HG03064 (cell line): ENCODE data around the gene C1QTNF8.

Source experiments
- ATAC-seq: cut with Tn5 transposase; IDR thresholded peaks from one replicate; pipeline ENCODE4 v1.9.1; 2021; ENCODE audit warnings: low read depth; ENCODE audit not compliant: unreplicated experiment

C1QTNF8 gene

GRCh38 chr16:1127971-1128715 is 32.1 kb upstream of the C1QTNF8 start:
- no peak for ATAC-seq

DNA sequence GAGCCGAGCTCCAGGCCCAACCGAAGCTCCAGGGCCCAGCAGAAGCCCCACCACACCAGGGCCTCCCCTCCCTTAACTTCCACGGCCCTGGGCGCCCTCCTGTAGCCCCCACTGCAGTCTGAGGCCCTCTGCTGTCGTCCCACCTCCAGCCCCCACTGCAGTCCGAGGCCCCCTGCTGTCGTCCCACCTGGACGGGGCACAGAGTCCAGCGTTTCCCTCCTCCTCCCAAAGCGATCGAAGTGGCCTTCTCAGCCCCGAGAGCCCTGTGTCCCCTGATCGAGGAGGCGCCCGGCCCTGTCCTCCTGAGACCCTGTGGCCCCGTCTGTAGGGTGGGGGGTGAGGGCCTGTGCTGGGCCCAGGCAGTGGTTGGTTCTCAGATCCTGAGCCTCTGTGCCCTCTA is 31.1 kb upstream of the C1QTNF8 start:
- no peak for ATAC-seq

DNA sequence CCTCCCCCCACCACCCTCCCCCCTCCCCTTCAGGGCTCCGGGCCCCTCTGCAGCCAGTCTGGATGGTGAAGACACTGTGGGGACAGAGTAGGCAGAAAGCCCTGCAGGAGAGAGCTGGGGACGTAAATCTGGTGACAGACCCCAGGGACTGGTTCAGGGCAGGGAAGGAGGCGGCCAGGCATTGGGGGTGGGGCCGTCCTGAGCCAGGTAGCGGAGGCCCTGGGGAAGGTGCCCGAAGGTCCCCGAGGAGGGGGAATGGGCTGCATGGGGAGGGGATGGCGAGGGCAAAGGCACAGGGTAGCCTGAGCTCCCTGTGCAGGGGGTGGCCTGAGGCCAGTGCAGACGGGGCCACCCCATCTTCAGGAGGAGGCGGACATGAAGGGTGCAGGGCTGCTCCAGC is 30.5 kb upstream of the C1QTNF8 start:
- ATAC-seq: no peak

DNA sequence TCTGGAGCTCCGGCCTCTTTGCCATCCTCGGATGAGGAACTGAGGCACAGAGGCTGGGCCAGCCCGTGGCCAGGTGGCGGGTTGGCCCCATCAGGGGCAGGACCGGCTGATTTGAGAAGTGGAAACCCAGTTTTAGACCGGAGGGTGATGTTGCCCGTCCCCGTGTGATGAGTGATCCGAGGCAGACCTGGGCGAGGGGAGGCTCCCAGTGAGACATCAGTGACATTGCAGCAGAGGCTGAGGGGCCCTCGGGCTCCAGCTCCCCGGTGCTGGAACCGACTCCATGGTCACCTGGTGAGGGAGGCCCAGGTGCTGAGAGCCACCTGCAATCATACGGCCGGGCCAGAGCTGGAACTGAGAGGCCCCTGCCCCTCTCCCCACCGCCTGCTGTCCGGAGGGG is 30.0 kb upstream of the C1QTNF8 start:
- ATAC-seq: no peak

DNA sequence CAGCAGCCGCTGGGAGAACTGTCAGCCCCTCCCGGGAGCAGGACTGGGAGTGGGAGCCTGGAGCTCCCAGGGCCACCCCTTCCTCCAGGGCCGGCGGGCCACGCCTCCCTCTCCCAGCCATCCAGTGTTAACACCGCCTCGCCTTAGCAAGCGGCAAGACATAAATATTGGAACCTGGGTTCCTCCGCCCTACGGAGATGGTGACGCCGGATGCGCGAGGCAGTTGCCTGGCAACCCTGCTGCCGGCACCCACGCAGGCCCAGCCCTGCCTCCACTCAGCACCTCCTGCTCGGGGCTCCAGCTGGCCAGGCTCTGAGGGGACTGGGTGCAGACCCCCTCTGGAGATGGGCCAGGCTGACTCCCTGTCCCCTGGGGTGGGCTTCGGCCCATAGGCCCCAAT is 29.4 kb upstream of the C1QTNF8 start:
- no peak for ATAC-seq

GRCh38 chr16:1124795-1125194 is 28.8 kb upstream of the C1QTNF8 start:
- ATAC-seq: no peak

GRCh38 chr16:1124291-1124690 is 28.2 kb upstream of the C1QTNF8 start:
- ATAC-seq: no peak

DNA sequence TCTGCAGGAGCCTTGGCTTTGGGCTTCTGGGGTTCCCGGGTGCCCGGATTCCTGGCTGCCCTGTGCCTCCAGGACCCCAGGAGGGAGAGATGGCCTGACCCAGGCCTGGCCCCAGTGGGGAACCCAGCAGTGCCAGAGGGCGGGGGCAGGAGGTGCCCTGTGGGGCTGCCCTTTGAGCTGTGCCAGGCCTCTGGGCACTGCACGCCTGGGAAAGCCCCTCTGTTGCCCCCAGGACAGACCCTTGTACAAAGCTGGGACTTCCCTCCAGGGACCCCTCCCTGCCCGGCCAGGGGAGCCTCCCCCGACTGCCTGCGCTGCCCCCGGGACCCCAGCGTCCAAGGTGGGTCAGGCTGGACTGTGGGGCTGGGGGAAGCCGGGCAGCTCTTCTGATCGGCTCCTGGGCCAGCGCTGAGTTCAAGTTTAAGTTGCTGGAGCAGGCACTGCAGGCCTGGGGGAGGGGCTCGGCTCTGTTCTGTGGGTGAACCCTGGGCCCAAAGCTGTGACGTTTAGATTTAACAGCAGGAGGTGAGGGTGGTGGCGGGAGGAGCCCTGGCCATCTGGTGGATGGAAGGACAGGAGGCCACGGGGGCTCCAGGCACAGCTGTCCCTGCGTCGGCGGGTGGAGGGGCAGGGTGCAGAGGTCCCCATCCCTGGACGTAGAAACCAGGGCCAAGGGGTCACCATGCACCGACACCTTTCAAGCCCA is 27.6 kb upstream of the C1QTNF8 start:
- no peak for ATAC-seq

DNA sequence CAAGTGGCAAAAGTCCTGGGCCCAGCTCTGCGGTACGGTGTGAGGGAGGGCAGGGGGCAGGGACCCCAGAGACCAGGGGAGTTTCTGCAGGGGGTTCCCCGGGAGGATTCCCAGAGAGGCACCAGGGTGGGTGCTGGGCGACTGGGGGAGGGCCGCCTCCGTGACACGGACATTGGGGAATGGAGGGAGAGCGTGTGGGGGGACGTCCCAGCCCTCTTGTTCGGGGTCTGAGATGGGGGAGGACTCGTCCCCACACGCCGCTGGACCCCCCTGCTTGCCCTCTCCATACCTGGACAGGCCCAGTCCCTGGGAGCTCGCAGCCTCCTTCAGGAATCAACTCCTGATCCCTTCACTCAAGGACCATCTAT is 26.3 kb upstream of the C1QTNF8 start:
- ATAC-seq: no peak

DNA sequence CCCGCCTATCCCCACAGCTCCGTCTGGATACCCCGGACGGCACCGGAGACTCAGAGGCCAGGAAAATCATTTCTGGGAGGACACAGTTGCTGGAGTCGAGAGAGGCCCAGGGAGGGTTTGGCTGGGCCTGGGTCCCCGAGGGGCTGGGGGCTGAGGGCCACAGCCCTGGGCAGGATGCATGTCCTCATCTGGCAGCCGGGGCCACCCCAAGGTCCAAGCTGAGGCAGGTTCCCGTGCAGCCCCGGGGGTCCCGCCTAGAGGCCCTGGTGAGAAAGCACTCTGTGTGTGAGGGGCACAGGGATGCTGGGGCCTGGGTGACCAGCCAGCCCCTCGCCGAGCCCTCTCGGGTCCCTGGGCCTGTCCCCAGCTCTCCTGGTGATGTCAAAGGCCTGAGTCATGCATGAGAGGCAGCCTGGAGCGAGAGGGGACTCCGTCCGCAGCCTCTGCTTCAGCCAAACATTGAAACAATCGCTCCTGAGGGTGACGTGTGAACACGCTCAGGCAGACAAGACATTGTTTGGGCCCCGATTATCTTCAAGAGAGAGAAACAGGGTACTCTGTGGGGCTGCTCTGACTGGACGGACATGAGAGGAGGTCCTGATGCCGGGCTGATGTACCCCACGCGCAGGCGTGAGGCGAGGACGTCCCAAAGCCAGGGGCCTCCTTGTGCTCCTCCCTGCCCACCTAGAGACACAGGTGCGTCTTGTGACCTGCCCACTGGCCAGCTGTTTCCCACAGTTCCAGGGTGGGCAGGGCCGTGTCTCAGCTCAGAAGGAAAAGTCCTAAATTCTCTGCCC is 25.8 kb upstream of the C1QTNF8 start:
- ATAC-seq: no peak

DNA sequence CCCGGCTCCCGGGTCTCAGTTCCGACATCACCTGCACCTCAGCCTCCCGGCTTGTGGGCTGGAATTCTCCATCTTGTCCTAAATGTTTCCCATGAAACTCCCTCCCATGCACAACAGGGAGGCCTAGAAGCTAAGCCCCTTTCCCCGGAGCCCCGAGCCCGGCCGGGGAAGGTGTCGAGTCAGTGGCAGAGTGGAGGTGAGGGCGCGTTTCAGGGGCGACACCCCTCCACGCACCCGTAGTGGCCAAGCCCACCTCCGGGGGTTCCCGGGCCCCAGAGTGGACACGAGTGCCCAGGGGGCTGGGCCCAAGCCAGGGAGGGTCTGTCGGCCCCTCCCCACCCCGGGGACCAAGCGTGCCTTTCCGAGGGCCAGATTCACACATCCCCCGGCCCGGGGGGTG is 25.0 kb upstream of the C1QTNF8 start:
- no peak for ATAC-seq

DNA sequence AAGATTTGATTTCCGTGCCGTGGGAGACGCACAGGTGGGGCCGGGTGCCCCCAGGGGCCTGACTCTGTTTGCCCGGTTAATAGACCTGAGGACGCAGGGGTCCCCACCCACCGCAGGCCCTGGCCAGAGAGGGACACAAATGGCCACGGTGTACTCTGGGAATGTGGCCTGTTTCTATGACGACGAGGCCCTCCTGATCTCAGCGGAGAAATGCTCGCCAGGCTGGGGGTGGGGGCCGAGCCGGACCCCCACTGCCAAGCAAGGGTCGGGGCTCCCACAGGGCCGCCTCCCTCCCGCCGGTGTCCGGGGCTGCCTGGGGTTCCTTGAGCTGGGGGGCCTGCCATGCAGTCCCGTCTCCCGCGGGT is 24.5 kb upstream of the C1QTNF8 start:
- no peak for ATAC-seq

GRCh38 chr16:1119766-1120576 is 23.9 kb upstream of the C1QTNF8 start:
- no peak for ATAC-seq

DNA sequence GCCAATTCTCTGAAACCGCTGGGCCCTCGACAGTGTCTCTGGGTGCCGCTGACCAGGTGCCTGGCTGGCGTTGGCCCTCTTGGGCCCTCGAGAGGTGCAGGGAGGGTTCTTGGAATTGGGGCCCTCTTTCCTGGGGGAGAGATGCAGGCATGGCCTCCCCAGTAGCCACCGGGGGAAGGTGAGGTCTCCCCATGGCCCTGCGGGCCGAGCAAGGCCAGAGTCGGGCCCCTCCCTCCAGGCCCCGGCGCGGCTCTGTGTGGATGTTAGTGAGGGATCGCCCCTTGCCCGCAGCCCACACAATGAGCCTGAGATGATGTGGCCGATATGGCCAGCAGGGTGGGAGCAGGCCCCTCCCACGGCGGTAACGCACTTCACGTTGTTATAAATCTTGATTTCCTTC is 23.1 kb upstream of the C1QTNF8 start:
- no peak for ATAC-seq

GRCh38 chr16:1117926-1118325 is 21.9 kb upstream of the C1QTNF8 start:
- no peak for ATAC-seq

DNA sequence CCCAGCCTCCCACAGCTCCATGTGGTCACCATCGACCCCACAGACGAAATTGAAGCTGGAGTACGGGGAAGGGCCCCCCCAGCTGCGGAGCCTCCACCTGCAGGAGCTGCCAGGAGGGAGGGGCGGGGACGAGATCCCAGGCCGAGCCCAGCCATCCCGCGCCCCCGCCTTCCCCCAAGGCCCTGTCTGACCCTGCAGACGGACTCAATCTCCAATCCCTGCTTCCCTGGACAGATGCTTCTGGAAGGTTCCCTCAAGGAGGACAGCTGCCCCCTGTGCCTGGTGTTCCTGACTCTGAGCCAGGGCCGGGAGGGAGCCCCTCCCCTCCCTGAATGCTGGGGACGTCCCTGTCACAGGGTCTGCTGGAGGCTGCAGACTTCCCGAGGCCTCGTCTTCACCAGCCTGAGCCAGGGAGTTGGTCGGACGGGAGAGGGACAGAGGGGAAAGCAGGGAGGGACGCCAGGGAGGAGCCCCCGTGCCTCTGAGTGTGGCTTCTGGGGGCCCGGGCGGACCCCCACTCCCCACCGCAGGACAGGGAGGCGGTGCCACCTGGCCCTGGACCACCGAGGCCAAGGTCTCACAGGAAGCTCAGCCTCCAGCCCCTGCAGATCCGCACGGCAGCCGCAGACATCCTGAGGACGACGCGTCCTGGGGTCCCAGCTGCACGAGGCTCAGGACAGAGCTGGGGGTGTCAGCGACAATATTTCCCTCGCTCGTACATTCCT is 21.3 kb upstream of the C1QTNF8 start:
- ATAC-seq: no peak

DNA sequence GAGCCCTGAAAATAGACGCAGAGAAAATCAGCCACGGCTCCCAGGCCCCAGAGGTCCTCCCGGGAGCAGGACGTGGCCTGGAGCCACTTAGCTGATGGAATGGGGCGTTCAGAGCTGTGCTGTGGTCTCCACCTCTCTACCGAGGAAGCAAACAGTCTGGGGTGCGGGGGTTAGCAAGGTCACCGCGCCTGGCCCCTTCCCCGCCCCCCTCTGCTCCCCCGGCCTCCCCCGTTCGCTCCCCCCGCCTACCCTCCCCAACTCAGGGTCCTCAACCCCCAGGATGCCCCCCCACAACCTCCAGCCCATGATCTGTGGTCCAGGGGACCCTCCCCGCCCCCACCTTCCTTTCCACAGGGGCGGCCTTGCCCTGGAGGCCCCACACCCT is 20.6 kb upstream of the C1QTNF8 start:
- ATAC-seq: no peak

- ATAC-seq: no peak
Observed at GRCh38 chr16:1113889-1114526, 18.0 kb upstream of the C1QTNF8 start.

- no peak for ATAC-seq
Observed at GRCh38 chr16:1113489-1113888, 17.4 kb upstream of the C1QTNF8 start.
